ENCODE results near the gene DTX3. TPM values are rescaled to one million over a fixed set of nuclear protein-coding genes. Genes with fewer than 3 reads are reported as not detected.

The DTX3 gene
- total RNA-seq, 1 experiment from 2014 or later: 67.5 TPM

DNA sequence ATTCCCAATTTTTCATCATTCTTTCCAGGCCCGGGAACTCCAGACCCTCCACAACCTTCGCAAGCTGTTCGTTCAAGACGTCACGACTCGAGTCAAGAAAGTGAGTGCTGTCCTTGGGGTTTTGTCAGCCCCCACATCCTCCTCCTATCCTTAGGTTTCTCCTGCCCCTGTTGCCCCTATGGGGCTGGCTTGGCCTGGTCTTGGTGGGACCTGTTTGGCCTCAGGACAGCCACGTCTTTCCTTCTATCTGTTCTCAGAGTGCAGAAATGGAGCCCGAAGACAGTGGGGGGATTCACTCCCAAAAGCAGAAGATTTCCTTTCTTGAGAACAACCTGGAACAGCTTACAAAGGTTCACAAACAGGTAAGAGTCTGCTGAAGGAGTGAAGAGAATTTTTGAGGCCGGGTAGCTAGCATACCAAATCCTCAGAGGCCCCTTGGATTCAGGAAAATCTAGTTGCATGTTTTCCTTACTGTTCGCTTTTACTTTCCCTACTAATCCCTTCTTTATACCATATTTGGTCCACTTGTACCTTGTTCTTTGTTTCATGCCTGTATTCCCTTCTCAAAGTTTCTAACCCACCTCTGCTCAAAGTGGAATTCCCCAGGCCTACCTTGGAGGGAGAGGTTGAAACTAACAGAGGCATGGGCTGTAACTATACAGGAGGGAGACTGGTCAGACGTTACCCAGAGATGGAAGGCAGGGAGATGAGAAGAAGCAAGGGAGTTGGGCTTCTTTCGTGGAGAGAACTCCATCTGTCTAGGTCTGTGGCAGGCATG is 26.5 kb upstream of the DTX3 start:
- WGBS (ENCODE audit: extremely low coverage, insufficient read length, low lambda C conversion rate): no CpG with 5 or more reads among the region's 12 CpGs
- Histone ChIP-seq H2AFZ (ENCODE audit: low read length) (no peak overlapping the region), H3K79me1 (ENCODE audit: insufficient read depth, low read depth, low read length, poor library complexity, severe bottlenecking) (no peaks in the 10 kb centered on the region), H3K9ac (ENCODE audit: extremely low read depth, insufficient read length, low read length) (no peak overlapping the region), H2AK5ac (ENCODE audit: insufficient read length, low read length) (no peak overlapping the region), H4K5ac (ENCODE audit: insufficient read length, low read depth, low read length) (no peak overlapping the region), H2BK5ac (ENCODE audit: insufficient read length, low read length) (no peak overlapping the region), H3K23ac (ENCODE audit: insufficient read length, low read depth, low read length) (no peak overlapping the region), H3K23me2 (ENCODE audit: insufficient read length, low read depth, low read length, poor library complexity, severe bottlenecking) (no peaks in the 10 kb centered on the region), H3K14ac (ENCODE audit: insufficient read depth, low read length) (no peak overlapping the region), H3K27ac (ENCODE audit: insufficient read length, low read depth, low read length) (no peak overlapping the region), H3K79me2 (ENCODE audit: insufficient read depth, low read length) (0 out of 2 replicates have a peak, but pooled peaks cover 2% of the 10 kb centered on the region), H4K20me1 (ENCODE audit: control insufficient read depth, insufficient read depth, insufficient read length) (no peaks in the 10 kb centered on the region), H4K8ac (replicated peaks; ENCODE audit: insufficient read length, low read depth, low read length) (no peak overlapping the region), H2BK20ac (ENCODE audit: low read depth, low read length, poor library complexity, severe bottlenecking) (no peak overlapping the region), H3K4ac (ENCODE audit: low read depth, low read length) (no peak overlapping the region), H3K4me1 (ENCODE audit: insufficient read depth, low read length) (no peaks in the 10 kb centered on the region), H3K9me3 (ENCODE audit: control insufficient read depth, low read depth, low read length) (no peaks in the 10 kb centered on the region), H2BK120ac (ENCODE audit: low read depth, low read length, poor library complexity, severe bottlenecking) (no peak overlapping the region), H3K27me3 (ENCODE audit: insufficient read depth, low read length) (no peaks in the 10 kb centered on the region), H2BK15ac (ENCODE audit: low read depth, low read length) (no peak overlapping the region), H3K4me2 (ENCODE audit: insufficient read depth, insufficient read length, low read length) (no peak overlapping the region), H4K91ac (ENCODE audit: insufficient read length, low read depth, low read length) (no peak overlapping the region), H3K18ac (ENCODE audit: insufficient read length, low read depth, low read length) (no peak overlapping the region), H3K56ac (ENCODE audit: insufficient read length, low read depth, low read length) (no peak overlapping the region), H3T11ph (ENCODE audit: low read length) (no peak overlapping the region), H2BK12ac (ENCODE audit: insufficient read length, low read depth, low read length) (no peak overlapping the region)
- no peaks in the 10 kb centered on the region for H3K9me3 Mint-ChIP-seq
- peaks cover 40 to 78% (median 61%) of the 10 kb centered on the region in 3 experiments; a peak in 6 of 7 replicates for H3K36me3 Mint-ChIP-seq (ENCODE audit: insufficient read depth in 1 of 3, low read depth in 3 of 3)
- TF ChIP-seq, protein P1, sequence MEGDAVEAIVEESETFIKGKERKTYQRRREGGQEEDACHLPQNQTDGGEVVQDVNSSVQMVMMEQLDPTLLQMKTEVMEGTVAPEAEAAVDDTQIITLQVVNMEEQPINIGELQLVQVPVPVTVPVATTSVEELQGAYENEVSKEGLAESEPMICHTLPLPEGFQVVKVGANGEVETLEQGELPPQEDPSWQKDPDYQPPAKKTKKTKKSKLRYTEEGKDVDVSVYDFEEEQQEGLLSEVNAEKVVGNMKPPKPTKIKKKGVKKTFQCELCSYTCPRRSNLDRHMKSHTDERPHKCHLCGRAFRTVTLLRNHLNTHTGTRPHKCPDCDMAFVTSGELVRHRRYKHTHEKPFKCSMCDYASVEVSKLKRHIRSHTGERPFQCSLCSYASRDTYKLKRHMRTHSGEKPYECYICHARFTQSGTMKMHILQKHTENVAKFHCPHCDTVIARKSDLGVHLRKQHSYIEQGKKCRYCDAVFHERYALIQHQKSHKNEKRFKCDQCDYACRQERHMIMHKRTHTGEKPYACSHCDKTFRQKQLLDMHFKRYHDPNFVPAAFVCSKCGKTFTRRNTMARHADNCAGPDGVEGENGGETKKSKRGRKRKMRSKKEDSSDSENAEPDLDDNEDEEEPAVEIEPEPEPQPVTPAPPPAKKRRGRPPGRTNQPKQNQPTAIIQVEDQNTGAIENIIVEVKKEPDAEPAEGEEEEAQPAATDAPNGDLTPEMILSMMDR (conservative IDR thresholded peaks at IDR 0.05): no peak
- no peaks in the 10 kb centered on the region for H3K27me3 Mint-ChIP-seq (ENCODE audit: low read depth)
- no peaks in the 10 kb centered on the region for H3K4me1 Mint-ChIP-seq
- H3K27ac Mint-ChIP-seq: no peak overlapping the region; a peak in 1 of 7 replicates
- no peak overlapping the region for H3K4me3 Mint-ChIP-seq
- DNase-seq: no peak
